ENCODE data around the gene LRRC63. TPM values are rescaled to one million over a fixed set of nuclear protein-coding genes. Genes with fewer than 3 reads are reported as not detected.

The LRRC63 gene
- total RNA-seq, 1 experiment from 2014 or later = 0.82 TPM

GRCh38 chr13:46270416-46270815, 58.7 kb downstream of the LRRC63 start:
- H3K9me3 ChIP-seq (ENCODE audit: low read depth, low read length, poor library complexity, severe bottlenecking) = no peaks in the 10 kb centered on the region
- intact Hi-C loops (cut with micrococcal nuclease; ENCODE audit: unreplicated experiment) = no loop called here
- H3K4me3 ChIP-seq (ENCODE audit: low read depth, low read length, poor library complexity, severe bottlenecking) = no peak overlapping the region
- H3K4me1 ChIP-seq (ENCODE audit: insufficient read depth, low read length, poor library complexity, severe bottlenecking) = no peaks in the 10 kb centered on the region
- ChIA-PET CTCF (no interaction called here), POLR2A (ENCODE audit: low non-redundant PET) (no interaction called here)
- no peak overlapping the region for H3K27ac ChIP-seq (ENCODE audit: low read depth, low read length, poor library complexity, severe bottlenecking)
- no peaks in the 10 kb centered on the region for H3K27me3 ChIP-seq (replicated peaks; ENCODE audit: insufficient read depth, low read depth, low read length, poor library complexity)
- BruUV-seq (replicated peaks) = no TSS peak
- DNase-seq (ENCODE audit: low spot score) = no peak
- no peaks in the 10 kb centered on the region for H3K36me3 ChIP-seq (ENCODE audit: insufficient read depth, low read length, poor library complexity, severe bottlenecking)
- no peak for TF ChIP-seq EZH2 (IDR thresholded peaks at IDR 0.05; ENCODE audit: borderline replicate concordance, low read depth, low read length, poor library complexity, severe bottlenecking)
- TF ChIP-seq CTCF (conservative IDR thresholded peaks at IDR 0.05; ENCODE audit: low read depth, low read length) = no peak

- CTCF ChIA-PET = no interaction called here
- no peak for TF ChIP-seq EZH2 (IDR thresholded peaks at IDR 0.05; ENCODE audit: borderline replicate concordance, low read depth, low read length, poor library complexity, severe bottlenecking)
- no peak for TF ChIP-seq CTCF (conservative IDR thresholded peaks at IDR 0.05; ENCODE audit: low read depth, low read length)
- Histone ChIP-seq H3K27me3 (replicated peaks; ENCODE audit: insufficient read depth, low read depth, low read length, poor library complexity) (no peaks in the 10 kb centered on the region), H3K36me3 (ENCODE audit: insufficient read depth, low read length, poor library complexity, severe bottlenecking) (no peaks in the 10 kb centered on the region), H3K4me1 (ENCODE audit: insufficient read depth, low read length, poor library complexity, severe bottlenecking) (no peaks in the 10 kb centered on the region), H3K4me3 (ENCODE audit: low read depth, low read length, poor library complexity, severe bottlenecking) (no peak overlapping the region), H3K9me3 (ENCODE audit: low read depth, low read length, poor library complexity, severe bottlenecking) (no peaks in the 10 kb centered on the region), H3K27ac (ENCODE audit: low read depth, low read length, poor library complexity, severe bottlenecking) (no peak overlapping the region)
- no TSS peak for BruUV-seq (replicated peaks)
- POLR2A ChIA-PET (ENCODE audit: low non-redundant PET) = interaction anchor here (0.6 kb wide), 1 partner anchor 211 kb away, joined by 3 read pairs; no protein-coding TSS in a partner anchor
- intact Hi-C loops (cut with micrococcal nuclease; ENCODE audit: unreplicated experiment) = no loop called here
- no peak for DNase-seq (ENCODE audit: low spot score)
Observed at GRCh38 chr13:46274094-46274698, 62.5 kb downstream of the LRRC63 start.

- BruUV-seq (replicated peaks) = no TSS peak
- Histone ChIP-seq H3K27ac (ENCODE audit: low read depth, low read length, poor library complexity, severe bottlenecking) (no peak overlapping the region), H3K36me3 (ENCODE audit: insufficient read depth, low read length, poor library complexity, severe bottlenecking) (no peaks in the 10 kb centered on the region), H3K27me3 (replicated peaks; ENCODE audit: insufficient read depth, low read depth, low read length, poor library complexity) (no peaks in the 10 kb centered on the region), H3K4me3 (ENCODE audit: low read depth, low read length, poor library complexity, severe bottlenecking) (no peak overlapping the region), H3K9me3 (ENCODE audit: low read depth, low read length, poor library complexity, severe bottlenecking) (no peaks in the 10 kb centered on the region), H3K4me1 (ENCODE audit: insufficient read depth, low read length, poor library complexity, severe bottlenecking) (no peaks in the 10 kb centered on the region)
- no peak for TF ChIP-seq CTCF (conservative IDR thresholded peaks at IDR 0.05; ENCODE audit: low read depth, low read length)
- no peak for TF ChIP-seq EZH2 (IDR thresholded peaks at IDR 0.05; ENCODE audit: borderline replicate concordance, low read depth, low read length, poor library complexity, severe bottlenecking)
- no peak for DNase-seq (ENCODE audit: low spot score)
- CTCF ChIA-PET = interaction anchor here (0.6 kb wide), 1 partner anchor 117 kb away, joined by 5 read pairs; no protein-coding TSS in a partner anchor
- intact Hi-C loops (cut with micrococcal nuclease; ENCODE audit: unreplicated experiment) = no loop called here
- POLR2A ChIA-PET (ENCODE audit: low non-redundant PET) = interaction anchor here (0.6 kb wide), 1 partner anchor 11 kb away, joined by 9 read pairs; no protein-coding TSS in a partner anchor
Observed at GRCh38 chr13:46278474-46278873, 66.7 kb downstream of the LRRC63 start.

Measured in A673 (cell line).